HG02973 (cell line): ENCODE results near the gene USP15.
"Not testable (repeated sequence)": the region's sequence is repeated elsewhere in the genome, so short reads cannot be mapped to it uniquely, and the experiment has no call there.

Experiments
- ATAC-seq: cut with Tn5 transposase; IDR thresholded peaks from one replicate; pipeline ENCODE4 v1.9.1; 2021; ENCODE audit warnings: moderate library complexity; ENCODE audit not compliant: unreplicated experiment

USP15 gene

GRCh38 chr12:62436164-62436503 is 175.9 kb downstream of the USP15 start:
- ATAC-seq, result no peak

- ATAC-seq, result no peak
These were observed 178.0 kb downstream of the USP15 start for GRCh38 chr12:62438098-62438692.

- no peak for ATAC-seq
These were observed 186.7 kb downstream of the USP15 start for GRCh38 chr12:62446754-62447452.

DNA sequence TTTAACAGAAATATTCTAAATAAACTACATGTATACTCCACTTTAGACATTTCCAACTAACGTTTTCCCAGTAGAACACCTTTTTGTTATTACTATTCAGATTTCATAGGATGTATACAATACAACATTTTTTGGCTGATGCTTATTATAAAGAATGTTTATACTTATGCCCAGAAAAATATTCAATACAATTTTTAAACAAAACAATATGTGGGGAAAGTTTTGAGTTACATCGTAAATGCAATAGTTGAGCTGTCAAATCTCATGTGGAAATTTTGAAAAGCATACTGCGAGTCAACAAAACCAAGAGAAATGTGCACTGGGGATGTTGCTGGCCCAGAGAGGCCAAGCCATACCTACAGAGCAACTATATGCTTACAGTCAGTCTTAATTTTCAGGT is 188.2 kb downstream of the USP15 start:
- no peak for ATAC-seq

DNA sequence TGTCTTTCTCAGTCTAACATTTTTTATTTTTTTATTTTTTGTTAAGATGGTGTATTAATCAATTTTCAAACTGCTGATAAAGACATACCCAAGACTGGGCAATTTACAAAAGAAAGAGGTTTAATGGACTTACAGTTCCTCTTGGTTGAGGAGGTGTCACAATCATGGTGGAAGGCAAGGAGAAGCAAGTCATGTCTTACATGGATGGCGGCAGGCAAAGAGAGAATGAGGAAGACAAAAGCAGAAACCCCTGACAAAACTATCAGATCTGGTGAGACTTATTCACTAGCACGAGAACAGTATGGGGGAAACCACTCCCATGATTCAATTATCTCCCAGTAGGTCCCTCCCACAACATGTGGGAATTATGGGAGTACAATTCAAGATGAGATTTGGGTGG is 195.2 kb downstream of the USP15 start:
- ATAC-seq, result not testable (repeated sequence)

- ATAC-seq, result no peak
These were observed 198.4 kb downstream of the USP15 start for GRCh38 chr12:62458626-62459025.

GRCh38 chr12:62459976-62460375 is 199.8 kb downstream of the USP15 start:
- no peak for ATAC-seq

GRCh38 chr12:62461171-62461837 is 201.1 kb downstream of the USP15 start:
- not testable (repeated sequence) for ATAC-seq

GRCh38 chr12:62463252-62463651 is 203.0 kb downstream of the USP15 start:
- not testable (repeated sequence) for ATAC-seq
